Calu3 (cell line): ENCODE measurements around the gene BRD4. TPM values are rescaled to one million over a fixed set of nuclear protein-coding genes. Genes with fewer than 3 reads are reported as not detected.

Experiments used
- BruUV-seq: library from RNA; stranded (reverse); fragments of 400-500 nt; replicated peaks from 2 replicates; lab custom pipeline; 2021; lab: Mats Ljungman, UMichigan
- CTCF ChIA-PET: fragments of 300-600 bp; sonication (Branson Sonifier 250); formaldehyde crosslinking; loops from one replicate; lab custom pipeline; 2022; ENCODE audit warnings: antibody characterized with exemption; lab: Charles Lee
- DNase-seq: peaks from one replicate; pipeline ENCODE4 v3.0.0; 2022
- H3K27ac Mint-ChIP-seq: one replicate; pipeline ENCODE4 v1.8.0; 2022; ENCODE audit warnings: mixed read lengths; ENCODE audit not compliant: unreplicated experiment
- H3K27me3 Mint-ChIP-seq: one replicate; pipeline ENCODE4 v1.8.0; 2022; ENCODE audit warnings: mixed read lengths; ENCODE audit not compliant: unreplicated experiment
- H3K36me3 Mint-ChIP-seq: one replicate; pipeline ENCODE4 v1.8.0; 2022; ENCODE audit warnings: mild to moderate bottlenecking, moderate library complexity, mixed read lengths; ENCODE audit not compliant: insufficient read depth, unreplicated experiment
- H3K4me1 Mint-ChIP-seq: one replicate; pipeline ENCODE4 v1.8.0; 2022; ENCODE audit warnings: mild to moderate bottlenecking, low read depth, mixed read lengths; ENCODE audit not compliant: unreplicated experiment
- H3K4me3 Mint-ChIP-seq: one replicate; pipeline ENCODE4 v1.8.0; 2022; ENCODE audit warnings: mild to moderate bottlenecking, low read depth, moderate library complexity, mixed read lengths; ENCODE audit not compliant: unreplicated experiment
- H3K9me3 Mint-ChIP-seq: one replicate; pipeline ENCODE4 v1.8.0; 2022; ENCODE audit warnings: low read depth, mixed read lengths; ENCODE audit not compliant: unreplicated experiment
- CTCF ChIP-seq: fragments of 200-600 bp; IDR thresholded peaks from one replicate; pipeline ENCODE4 v1.8.0; 2022; ENCODE audit warnings: antibody characterized with exemption; ENCODE audit not compliant: unreplicated experiment
- intact Hi-C: fragments of 100-400 bp; cut with micrococcal nuclease; formaldehyde crosslinking; loops from one replicate; pipeline ENCODE4 v1.10.0; 2022; ENCODE audit not compliant: unreplicated experiment
- total RNA-seq: library from RNA; stranded (reverse); gene quantifications from 2 replicates; pipeline ENCODE4 v1.2.3, GENCODE V29; 2022

BRD4 gene
- total RNA-seq, 1 experiment from 2014 or later: 93.9 TPM

- DNase-seq: no peak
- CTCF ChIA-PET: no interaction called here
- no TSS peak for BruUV-seq
- no peaks in the 10 kb centered on the region for H3K9me3 Mint-ChIP-seq
- no peak overlapping the region for H3K27ac Mint-ChIP-seq
- peaks cover 47% of the 10 kb centered on the region for H3K36me3 Mint-ChIP-seq
- no peaks in the 10 kb centered on the region for H3K27me3 Mint-ChIP-seq
- TF ChIP-seq CTCF: no peak
- no peak overlapping the region for H3K4me3 Mint-ChIP-seq
- intact Hi-C loops: no loop called here
- no peaks in the 10 kb centered on the region for H3K4me1 Mint-ChIP-seq
These were observed 41.8 kb upstream of the BRD4 start for GRCh38 chr19:15374105-15374651.

- Mint-ChIP-seq H3K27ac (no peak overlapping the region), H3K9me3 (no peaks in the 10 kb centered on the region), H3K36me3 (peaks cover 45% of the 10 kb centered on the region), H3K4me1 (no peaks in the 10 kb centered on the region), H3K27me3 (no peaks in the 10 kb centered on the region), H3K4me3 (no peak overlapping the region)
- CTCF ChIA-PET: no interaction called here
- BruUV-seq: no TSS peak
- no peak for DNase-seq
- TF ChIP-seq CTCF: no peak
- intact Hi-C loops: no loop called here
These were observed 41.3 kb upstream of the BRD4 start for GRCh38 chr19:15373644-15374043.

- H3K27ac Mint-ChIP-seq: no peak overlapping the region
- no peaks in the 10 kb centered on the region for H3K4me1 Mint-ChIP-seq
- CTCF ChIA-PET: no interaction called here
- no peaks in the 10 kb centered on the region for H3K27me3 Mint-ChIP-seq
- H3K9me3 Mint-ChIP-seq: no peaks in the 10 kb centered on the region
- BruUV-seq: no TSS peak
- DNase-seq: no peak
- no peak overlapping the region for H3K4me3 Mint-ChIP-seq
- TF ChIP-seq CTCF: no peak
- intact Hi-C loops: no loop called here
- H3K36me3 Mint-ChIP-seq: peaks cover 45% of the 10 kb centered on the region
These were observed 40.6 kb upstream of the BRD4 start for GRCh38 chr19:15372891-15373301.

- H3K4me3 Mint-ChIP-seq: no peak overlapping the region
- H3K36me3 Mint-ChIP-seq: peaks cover 45% of the 10 kb centered on the region
- no peak for DNase-seq
- no peaks in the 10 kb centered on the region for H3K9me3 Mint-ChIP-seq
- BruUV-seq: no TSS peak
- H3K27me3 Mint-ChIP-seq: no peaks in the 10 kb centered on the region
- CTCF ChIA-PET: no interaction called here
- intact Hi-C loops: no loop called here
- no peaks in the 10 kb centered on the region for H3K4me1 Mint-ChIP-seq
- TF ChIP-seq CTCF: no peak
- H3K27ac Mint-ChIP-seq: no peak overlapping the region
These were observed 40.1 kb upstream of the BRD4 start for GRCh38 chr19:15372470-15372869.
